C4-2B (cell line): Measurements from ENCODE around the gene APBB3.

Experiments used
- CTCF ChIP-seq: fragments of 450-650 bp; conservative IDR thresholded peaks from 2 replicates; pipeline ENCODE4 v1.5.1; 2017; ENCODE audit warnings: mild to moderate bottlenecking
- ZFX ChIP-seq: fragments of 450-650 bp; IDR thresholded peaks from 2 replicates; pipeline ENCODE4 v1.6.1; 2017

- TF ChIP-seq CTCF (no peak), ZFX (no peak)
Observed at GRCh38 chr5:140556438-140556837, 8.0 kb downstream of the APBB3 start.
